ENCODE measurements around the gene ZNF649.

The ZNF649 gene

GRCh38 chr19:51905206-51905605 is 389 bp upstream of the ZNF649 start:
- TF ChIP-seq, protein P1, sequence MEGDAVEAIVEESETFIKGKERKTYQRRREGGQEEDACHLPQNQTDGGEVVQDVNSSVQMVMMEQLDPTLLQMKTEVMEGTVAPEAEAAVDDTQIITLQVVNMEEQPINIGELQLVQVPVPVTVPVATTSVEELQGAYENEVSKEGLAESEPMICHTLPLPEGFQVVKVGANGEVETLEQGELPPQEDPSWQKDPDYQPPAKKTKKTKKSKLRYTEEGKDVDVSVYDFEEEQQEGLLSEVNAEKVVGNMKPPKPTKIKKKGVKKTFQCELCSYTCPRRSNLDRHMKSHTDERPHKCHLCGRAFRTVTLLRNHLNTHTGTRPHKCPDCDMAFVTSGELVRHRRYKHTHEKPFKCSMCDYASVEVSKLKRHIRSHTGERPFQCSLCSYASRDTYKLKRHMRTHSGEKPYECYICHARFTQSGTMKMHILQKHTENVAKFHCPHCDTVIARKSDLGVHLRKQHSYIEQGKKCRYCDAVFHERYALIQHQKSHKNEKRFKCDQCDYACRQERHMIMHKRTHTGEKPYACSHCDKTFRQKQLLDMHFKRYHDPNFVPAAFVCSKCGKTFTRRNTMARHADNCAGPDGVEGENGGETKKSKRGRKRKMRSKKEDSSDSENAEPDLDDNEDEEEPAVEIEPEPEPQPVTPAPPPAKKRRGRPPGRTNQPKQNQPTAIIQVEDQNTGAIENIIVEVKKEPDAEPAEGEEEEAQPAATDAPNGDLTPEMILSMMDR (conservative IDR thresholded peaks at IDR 0.05; ENCODE audit: low read length), result no peak
- TF ChIP-seq EZH2phosphoT487 (IDR thresholded peaks at IDR 0.05; ENCODE audit: borderline replicate concordance), result no peak
- peaks cover 9% of the 10 kb centered on the region; the same call in 1 of the 2 replicates for H3K9me3 ChIP-seq (ENCODE audit: insufficient read depth, low read depth, low read length)
- no peaks in the 10 kb centered on the region for H3K27me3 ChIP-seq (ENCODE audit: insufficient read depth, low read length, poor library complexity, severe bottlenecking)
- H2AFZ ChIP-seq (ENCODE audit: low read length), result peak overlapping the region; percentile 83
- peak overlapping the region; percentile 6 for H3K4me2 ChIP-seq (ENCODE audit: low read depth, low read length, poor library complexity, severe bottlenecking)
- H3K4me1 ChIP-seq (ENCODE audit: insufficient read depth, low read length, poor library complexity, severe bottlenecking), result peaks cover 16% of the 10 kb centered on the region
- H3K9ac ChIP-seq (ENCODE audit: low read depth, low read length, poor library complexity, severe bottlenecking), result no peak overlapping the region
- peaks cover 10% of the 10 kb centered on the region; the same call in 1 of the 2 replicates for H3K36me3 ChIP-seq (ENCODE audit: insufficient read depth, low read length)
- H4K20me1 ChIP-seq (ENCODE audit: insufficient read depth, low read length, poor library complexity, severe bottlenecking), result peaks cover 5% of the 10 kb centered on the region
- H3K4me3 ChIP-seq (ENCODE audit: low read length, poor library complexity, severe bottlenecking), result peak overlapping the region; percentile 80
- no peaks in the 10 kb centered on the region for H3F3A ChIP-seq (ENCODE audit: low read depth)
- H3K79me2 ChIP-seq (ENCODE audit: insufficient read depth, low read length), result peaks cover 46% of the 10 kb centered on the region
- no peaks in the 10 kb centered on the region for H3K9me2 ChIP-seq (replicated peaks; ENCODE audit: low read depth, low read length)

- H3K9me2 ChIP-seq (replicated peaks; ENCODE audit: low read depth, low read length), result no peaks in the 10 kb centered on the region
- peak overlapping the region; percentile 93 for H3K9ac ChIP-seq (ENCODE audit: low read depth, low read length, poor library complexity, severe bottlenecking)
- peaks cover 66% of the 10 kb centered on the region for H3K79me2 ChIP-seq (ENCODE audit: insufficient read depth, low read length)
- H3F3A ChIP-seq (ENCODE audit: low read depth), result no peaks in the 10 kb centered on the region
- no peaks in the 10 kb centered on the region for H3K27me3 ChIP-seq (ENCODE audit: insufficient read depth, low read length, poor library complexity, severe bottlenecking)
- peak overlapping the region; percentile 92 for H3K4me2 ChIP-seq (ENCODE audit: low read depth, low read length, poor library complexity, severe bottlenecking)
- H2AFZ ChIP-seq (ENCODE audit: low read length), result no peak overlapping the region
- TF ChIP-seq EZH2phosphoT487 (IDR thresholded peaks at IDR 0.05; ENCODE audit: borderline replicate concordance), result no peak
- TF ChIP-seq, protein P1 (conservative IDR thresholded peaks at IDR 0.05; ENCODE audit: low read length), result no peak
- peaks cover 16% of the 10 kb centered on the region for H3K4me1 ChIP-seq (ENCODE audit: insufficient read depth, low read length, poor library complexity, severe bottlenecking)
- H3K4me3 ChIP-seq (ENCODE audit: low read length, poor library complexity, severe bottlenecking), result peak overlapping the region; percentile 80
- peaks cover 17% of the 10 kb centered on the region; the same call in 1 of the 2 replicates for H3K9me3 ChIP-seq (ENCODE audit: insufficient read depth, low read depth, low read length)
- H3K36me3 ChIP-seq (ENCODE audit: insufficient read depth, low read length), result peaks cover 30% of the 10 kb centered on the region; the same call in 1 of the 2 replicates
- H4K20me1 ChIP-seq (ENCODE audit: insufficient read depth, low read length, poor library complexity, severe bottlenecking), result peaks cover 11% of the 10 kb centered on the region
Measured at GRCh38 chr19:51903192-51903591, 1.6 kb downstream of the ZNF649 start.

DNA sequence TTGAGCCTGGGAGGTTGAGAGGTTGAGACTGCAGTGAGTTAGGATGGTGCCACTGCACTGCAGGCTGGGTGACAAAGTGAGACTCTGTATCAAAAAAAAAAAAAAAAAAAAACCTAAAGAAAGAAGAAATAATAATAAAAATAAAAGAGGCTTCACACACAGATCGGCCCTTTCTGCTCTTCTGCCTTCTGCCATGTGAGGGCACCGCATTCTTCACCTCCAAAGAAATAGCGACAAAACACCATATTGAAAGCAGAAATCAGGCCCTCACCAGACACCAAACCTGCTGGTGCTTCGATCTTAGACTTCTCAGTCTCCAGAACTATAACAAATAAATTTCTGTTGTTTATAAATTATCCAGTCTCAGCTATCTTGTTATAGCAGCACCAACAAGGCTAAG is 3.0 kb downstream of the ZNF649 start:
- Histone ChIP-seq H3K27me3 (ENCODE audit: insufficient read depth, low read length, poor library complexity, severe bottlenecking) (no peaks in the 10 kb centered on the region), H3K79me2 (ENCODE audit: insufficient read depth, low read length) (peaks cover 70% of the 10 kb centered on the region), H3K9me2 (replicated peaks; ENCODE audit: low read depth, low read length) (no peaks in the 10 kb centered on the region), H3K4me2 (ENCODE audit: low read depth, low read length, poor library complexity, severe bottlenecking) (peak overlapping the region; percentile 92), H3K9ac (ENCODE audit: low read depth, low read length, poor library complexity, severe bottlenecking) (peak overlapping the region; percentile 93), H3K36me3 (ENCODE audit: insufficient read depth, low read length) (peaks cover 44% of the 10 kb centered on the region), H3F3A (ENCODE audit: low read depth) (no peaks in the 10 kb centered on the region), H3K9me3 (ENCODE audit: insufficient read depth, low read depth, low read length) (peaks cover 21% of the 10 kb centered on the region; the same call in 1 of the 2 replicates), H2AFZ (ENCODE audit: low read length) (no peak overlapping the region), H3K4me3 (ENCODE audit: low read length, poor library complexity, severe bottlenecking) (peak overlapping the region; percentile 80), H3K4me1 (ENCODE audit: insufficient read depth, low read length, poor library complexity, severe bottlenecking) (peaks cover 16% of the 10 kb centered on the region), H4K20me1 (ENCODE audit: insufficient read depth, low read length, poor library complexity, severe bottlenecking) (peaks cover 11% of the 10 kb centered on the region)
- TF ChIP-seq EZH2phosphoT487 (IDR thresholded peaks at IDR 0.05; ENCODE audit: borderline replicate concordance), result no peak
- TF ChIP-seq, protein P1 (conservative IDR thresholded peaks at IDR 0.05; ENCODE audit: low read length), result peak; percentile 32

Data from Loucy (cell line).